Uterus (tissue), 4 donors: ENCODE measurements around the gene WIPF3. TPM values are rescaled to one million over a fixed set of nuclear protein-coding genes. Genes with fewer than 3 reads are reported as not detected.

ENCODE experiments used
- DNase-seq, 2 donors: peaks; one replicate each; pipeline ENCODE4 v3.0.0-alpha.2; 2019 to 2020
- H3K27ac ChIP-seq, 2 donors: fragments of 200-600 bp; sonication (generic); 1 replicate in 1 of 2; 2 replicates in 1 of 2; pipeline ENCODE4 v1.5.1; 2016 to 2018
- H3K27me3 ChIP-seq, 2 donors: fragments of 200-600 bp; sonication (generic); one replicate each; pipeline ENCODE4 v1.5.1; 2018 to 2019; ENCODE audit warnings: control low read depth in 1 of 2
- H3K36me3 ChIP-seq, 2 donors: fragments of 200-600 bp; sonication (generic); one replicate each; pipeline ENCODE4 v1.5.1; 2019; ENCODE audit warnings: control low read depth in 1 of 2
- H3K4me1 ChIP-seq, 2 donors: fragments of 200-600 bp; sonication (generic); one replicate each; pipeline ENCODE4 v1.5.1; 2018 to 2019; ENCODE audit warnings: control low read depth in 1 of 2
- H3K4me3 ChIP-seq, 2 donors: fragments of 200-600 bp; sonication (generic); 1 replicate in 1 of 2; 2 replicates in 1 of 2; pipeline ENCODE4 v1.5.1; 2018 to 2019; ENCODE audit warnings: mild to moderate bottlenecking in 1 of 2
- H3K9me3 ChIP-seq, 2 donors: fragments of 200-600 bp; sonication (generic); one replicate each; pipeline ENCODE4 v1.5.1; 2019; ENCODE audit warnings: control low read depth in 1 of 2
- POLR2A ChIP-seq, 2 donors: fragments of 450-650 bp; IDR thresholded peaks; one replicate each; pipeline ENCODE4 v1.6.1; 2016; ENCODE audit warnings: antibody characterized with exemption in 2 of 2, mild to moderate bottlenecking in 1 of 2, moderate library complexity in 1 of 2
- intact Hi-C: fragments of 100-400 bp; cut with DNase I; formaldehyde crosslinking; loops from one replicate; pipeline ENCODE4 v1.15.1; 2023; ENCODE audit warnings: low total_unique reads
- total RNA-seq, 4 donors: library from RNA; depleted of rRNA in 3 of 4; stranded (reverse); fragments of >200 nt in 3 of 4; gene quantifications; one replicate each; pipeline versions ENCODE4 v1.1.0 to v1.2.4, GENCODE V29; 2014 to 2023
- TF ChIP-seq, protein P1 (sequence below), 4 experiments: fragments of 200-600 bp in 2 of 4; fragments of 450-650 bp in 2 of 4; sonication (generic) in 2 of 4; IDR thresholded peaks; one replicate each; pipeline ENCODE4 v1.5.1; 2016 to 2019; ENCODE audit warnings: antibody characterized with exemption in 4 of 4, mild to moderate bottlenecking in 2 of 4, moderate library complexity in 1 of 4
- donor health status: DM: yes; HTN: yes; CAD: no.

WIPF3 gene
- total RNA-seq, 4 donors from 2014 or later: 0.35 to 5.4 (median 2.4) TPM

DNA sequence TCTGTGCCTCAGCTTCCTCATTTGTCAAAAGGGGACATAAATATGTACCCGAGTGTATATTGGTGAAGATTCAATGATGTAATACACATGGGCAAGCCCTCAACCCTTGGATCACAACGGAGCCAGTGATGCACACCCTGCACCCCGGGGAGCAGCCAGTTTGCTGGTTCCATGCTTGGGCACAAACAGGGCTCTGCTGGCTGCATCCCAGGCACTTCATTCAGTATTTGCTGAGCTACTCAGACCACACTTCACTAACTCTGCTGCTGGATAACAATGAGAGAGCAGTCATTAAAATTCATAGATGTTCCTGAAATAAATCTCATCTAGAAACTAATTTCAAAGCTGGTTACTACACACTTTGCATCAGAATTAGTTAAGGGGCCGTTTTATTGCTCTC lies 111.3 kb downstream of the WIPF3 start:
- H3K27me3 ChIP-seq: no peaks in the 10 kb centered on the region
- H3K36me3 ChIP-seq: no peaks in the 10 kb centered on the region
- DNase-seq: no peak
- H3K27ac ChIP-seq: no peak overlapping the region
- H3K4me3 ChIP-seq: no peak overlapping the region
- TF ChIP-seq, protein P1, sequence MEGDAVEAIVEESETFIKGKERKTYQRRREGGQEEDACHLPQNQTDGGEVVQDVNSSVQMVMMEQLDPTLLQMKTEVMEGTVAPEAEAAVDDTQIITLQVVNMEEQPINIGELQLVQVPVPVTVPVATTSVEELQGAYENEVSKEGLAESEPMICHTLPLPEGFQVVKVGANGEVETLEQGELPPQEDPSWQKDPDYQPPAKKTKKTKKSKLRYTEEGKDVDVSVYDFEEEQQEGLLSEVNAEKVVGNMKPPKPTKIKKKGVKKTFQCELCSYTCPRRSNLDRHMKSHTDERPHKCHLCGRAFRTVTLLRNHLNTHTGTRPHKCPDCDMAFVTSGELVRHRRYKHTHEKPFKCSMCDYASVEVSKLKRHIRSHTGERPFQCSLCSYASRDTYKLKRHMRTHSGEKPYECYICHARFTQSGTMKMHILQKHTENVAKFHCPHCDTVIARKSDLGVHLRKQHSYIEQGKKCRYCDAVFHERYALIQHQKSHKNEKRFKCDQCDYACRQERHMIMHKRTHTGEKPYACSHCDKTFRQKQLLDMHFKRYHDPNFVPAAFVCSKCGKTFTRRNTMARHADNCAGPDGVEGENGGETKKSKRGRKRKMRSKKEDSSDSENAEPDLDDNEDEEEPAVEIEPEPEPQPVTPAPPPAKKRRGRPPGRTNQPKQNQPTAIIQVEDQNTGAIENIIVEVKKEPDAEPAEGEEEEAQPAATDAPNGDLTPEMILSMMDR (IDR thresholded peaks at IDR 0.05): no peak
- no peak for TF ChIP-seq POLR2A (IDR thresholded peaks at IDR 0.05)
- H3K9me3 ChIP-seq: no peaks in the 10 kb centered on the region
- intact Hi-C loops: no loop called here
- H3K4me1 ChIP-seq: no peaks in the 10 kb centered on the region

DNA sequence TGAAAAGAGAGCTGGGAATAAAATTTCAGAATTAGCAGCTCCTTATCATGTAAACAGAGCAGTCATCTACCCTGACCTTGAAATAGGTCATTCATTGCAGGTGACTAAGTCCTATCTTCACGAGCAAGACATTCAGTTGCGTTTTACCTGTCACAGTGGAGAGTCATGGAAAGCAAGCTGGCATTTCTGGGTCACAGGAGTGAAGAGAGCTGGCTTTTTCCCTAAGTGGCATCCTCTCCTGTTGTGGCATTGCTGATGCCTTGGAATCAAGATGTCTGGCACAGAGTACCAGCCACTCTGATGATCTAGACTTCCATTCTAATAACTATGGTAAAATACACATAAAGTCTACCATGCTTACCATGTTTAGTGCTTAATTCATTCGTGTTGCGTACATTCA lies 112.5 kb downstream of the WIPF3 start:
- Histone ChIP-seq H3K27me3 (no peaks in the 10 kb centered on the region), H3K9me3 (no peaks in the 10 kb centered on the region), H3K36me3 (no peaks in the 10 kb centered on the region), H3K4me3 (no peak overlapping the region), H3K4me1 (no peaks in the 10 kb centered on the region), H3K27ac (no peak overlapping the region)
- no peak for TF ChIP-seq POLR2A (IDR thresholded peaks at IDR 0.05)
- TF ChIP-seq, protein P1 (IDR thresholded peaks at IDR 0.05): no peak
- DNase-seq: no peak
- intact Hi-C loops: no loop called here

DNA sequence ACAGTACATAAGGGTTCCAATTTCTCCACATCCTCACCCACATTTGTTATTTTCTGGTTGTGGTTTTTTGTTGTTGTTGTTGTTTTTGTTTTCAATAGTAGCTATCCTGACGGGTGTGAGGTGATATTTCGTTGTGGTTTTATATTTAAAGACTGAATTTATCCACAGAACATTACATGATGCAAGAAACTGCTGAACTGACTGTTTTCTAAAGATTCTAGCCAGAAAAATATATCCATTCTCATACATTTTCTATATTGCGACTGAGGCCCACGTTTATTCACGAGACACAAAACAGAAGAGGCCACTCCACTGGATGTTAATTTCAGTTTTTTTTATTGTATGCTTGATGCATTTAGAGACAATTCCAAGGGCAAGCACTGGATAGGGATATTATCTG lies 113.5 kb downstream of the WIPF3 start:
- DNase-seq: no peak
- intact Hi-C loops: loop anchor here (10.0 kb wide), 1 partner anchor 285 kb away; no protein-coding TSS in a partner anchor
- TF ChIP-seq, protein P1 (IDR thresholded peaks at IDR 0.05): no peak
- no peak for TF ChIP-seq POLR2A (IDR thresholded peaks at IDR 0.05)

DNA sequence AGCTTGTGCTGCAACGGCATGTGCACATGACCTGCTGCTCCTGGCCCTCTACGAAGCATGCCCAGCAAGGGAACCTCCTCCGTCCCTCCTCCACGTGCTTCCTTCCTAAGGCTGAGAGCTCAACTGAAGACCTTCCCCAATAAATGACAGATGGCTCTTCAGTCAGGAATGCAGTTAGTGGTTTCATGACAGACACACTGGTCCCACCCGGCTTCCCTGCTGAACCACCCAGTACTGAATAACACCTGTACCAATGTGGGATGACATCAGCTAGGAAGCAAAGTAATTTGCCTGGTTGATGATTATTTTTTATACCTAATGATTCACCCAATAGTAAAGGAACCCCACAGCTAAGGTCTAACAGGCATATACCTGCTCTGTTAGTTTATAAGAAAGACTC lies 114.2 kb downstream of the WIPF3 start:
- Histone ChIP-seq H3K27ac (no peak overlapping the region), H3K4me3 (no peak overlapping the region), H3K27me3 (no peaks in the 10 kb centered on the region), H3K4me1 (no peaks in the 10 kb centered on the region), H3K36me3 (no peaks in the 10 kb centered on the region), H3K9me3 (no peaks in the 10 kb centered on the region)
- DNase-seq: no peak
- intact Hi-C loops: loop anchor here (10.0 kb wide), 1 partner anchor 286 kb away; no protein-coding TSS in a partner anchor
- TF ChIP-seq POLR2A (IDR thresholded peaks at IDR 0.05): no peak
- TF ChIP-seq, protein P1 (IDR thresholded peaks at IDR 0.05): no peak

More for the DNA sequence above, 113.5 kb downstream of the WIPF3 start:
- Histone ChIP-seq H3K27me3 (no peaks in the 10 kb centered on the region), H3K36me3 (no peaks in the 10 kb centered on the region), H3K4me1 (no peaks in the 10 kb centered on the region), H3K27ac (no peak overlapping the region), H3K9me3 (no peaks in the 10 kb centered on the region), H3K4me3 (no peak overlapping the region)

DNA sequence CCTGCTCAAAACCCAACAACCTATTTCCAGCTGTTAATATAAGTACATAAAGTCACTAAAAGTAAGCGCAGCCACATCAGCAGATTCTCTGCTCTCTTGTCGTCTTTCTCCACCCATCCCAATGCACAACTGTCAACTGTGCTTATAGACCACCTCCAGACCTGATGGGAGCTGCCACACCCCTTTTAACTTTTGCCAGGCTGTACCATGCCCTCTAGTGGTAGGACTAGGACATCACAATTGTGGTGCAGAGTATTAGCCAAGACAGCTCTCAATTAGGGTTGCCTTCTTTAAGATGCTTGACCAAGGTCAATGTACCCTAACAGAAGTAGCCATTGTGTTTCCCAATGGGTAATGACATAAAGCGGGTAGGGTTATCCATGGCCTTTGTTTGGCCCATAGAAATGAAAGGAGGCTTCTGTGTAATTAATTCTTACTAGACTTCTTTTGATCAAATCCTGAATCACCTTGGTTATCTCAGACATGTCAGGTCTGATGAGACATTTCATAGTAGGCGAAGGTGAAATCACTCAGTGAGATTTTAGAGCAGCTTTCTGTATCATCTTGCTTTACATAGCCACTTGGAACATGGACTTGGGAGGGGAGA lies 115.2 kb downstream of the WIPF3 start:
- TF ChIP-seq, protein P1 (IDR thresholded peaks at IDR 0.05): peak; percentile 78 to 82 (median 80)
- TF ChIP-seq POLR2A (IDR thresholded peaks at IDR 0.05): no peak
- H3K36me3 ChIP-seq: no peaks in the 10 kb centered on the region
- no peak overlapping the region for H3K27ac ChIP-seq
- intact Hi-C loops: loop anchor here (10.0 kb wide), 1 partner anchor 287 kb away; no protein-coding TSS in a partner anchor
- no peaks in the 10 kb centered on the region for H3K4me1 ChIP-seq
- H3K4me3 ChIP-seq: no peak overlapping the region
- no peaks in the 10 kb centered on the region for H3K9me3 ChIP-seq
- DNase-seq: no peak
- H3K27me3 ChIP-seq: no peaks in the 10 kb centered on the region
